ENCODE data around the gene ENTR1.
"Not testable (repeated sequence)": the region's sequence is repeated elsewhere in the genome, so short reads cannot be mapped to it uniquely, and the experiment has no call there.

Gene ENTR1

DNA sequence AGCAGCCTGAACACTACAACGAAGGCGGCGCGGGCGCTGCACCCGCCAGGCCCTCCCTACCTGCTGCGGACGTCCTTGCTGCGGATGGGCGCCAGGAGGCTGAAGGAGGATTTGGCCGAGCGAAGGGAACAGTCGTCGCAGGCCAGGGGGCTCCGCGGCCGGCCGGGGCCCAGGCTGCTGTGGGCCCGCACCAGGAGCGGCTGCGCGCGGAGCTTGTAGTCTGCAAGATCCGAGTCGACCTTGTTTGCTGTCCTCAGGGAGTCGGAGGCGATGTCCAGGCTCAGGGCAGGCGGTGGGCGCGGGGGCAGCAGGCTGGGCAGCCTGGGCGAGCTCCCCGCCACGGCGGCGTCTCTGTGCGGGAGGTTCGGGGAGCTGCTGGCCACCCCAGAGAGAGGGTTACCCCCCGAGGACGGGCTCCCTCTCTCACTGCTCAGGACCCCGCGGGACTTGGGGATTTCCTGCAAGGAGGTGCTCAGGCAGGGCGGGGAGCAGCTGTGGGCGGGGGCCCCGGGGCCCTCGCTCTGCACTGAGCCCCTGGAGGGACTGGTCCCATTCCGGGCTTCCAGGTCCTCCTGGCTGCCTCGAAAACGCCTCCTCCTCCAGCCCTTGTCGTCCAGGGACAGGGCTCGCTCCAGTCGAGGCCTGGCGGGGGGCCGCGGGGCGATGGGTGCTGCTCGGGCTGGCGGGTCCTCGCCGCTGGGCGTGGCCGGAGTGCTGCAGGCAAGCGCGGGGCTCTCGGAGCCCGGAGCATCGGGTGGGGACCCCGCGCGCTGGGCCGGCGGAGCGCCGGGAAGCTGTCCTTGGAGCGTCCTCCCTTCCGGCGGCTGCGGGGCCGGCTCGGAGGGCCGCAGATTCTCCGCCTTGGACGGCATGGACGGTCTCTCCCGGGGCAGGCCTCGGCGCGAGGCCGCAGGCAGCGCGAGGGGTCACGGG, 28.4 kb upstream of the ENTR1 start:
- no peak for DNase-seq (ENCODE audit: low read depth)

DNA sequence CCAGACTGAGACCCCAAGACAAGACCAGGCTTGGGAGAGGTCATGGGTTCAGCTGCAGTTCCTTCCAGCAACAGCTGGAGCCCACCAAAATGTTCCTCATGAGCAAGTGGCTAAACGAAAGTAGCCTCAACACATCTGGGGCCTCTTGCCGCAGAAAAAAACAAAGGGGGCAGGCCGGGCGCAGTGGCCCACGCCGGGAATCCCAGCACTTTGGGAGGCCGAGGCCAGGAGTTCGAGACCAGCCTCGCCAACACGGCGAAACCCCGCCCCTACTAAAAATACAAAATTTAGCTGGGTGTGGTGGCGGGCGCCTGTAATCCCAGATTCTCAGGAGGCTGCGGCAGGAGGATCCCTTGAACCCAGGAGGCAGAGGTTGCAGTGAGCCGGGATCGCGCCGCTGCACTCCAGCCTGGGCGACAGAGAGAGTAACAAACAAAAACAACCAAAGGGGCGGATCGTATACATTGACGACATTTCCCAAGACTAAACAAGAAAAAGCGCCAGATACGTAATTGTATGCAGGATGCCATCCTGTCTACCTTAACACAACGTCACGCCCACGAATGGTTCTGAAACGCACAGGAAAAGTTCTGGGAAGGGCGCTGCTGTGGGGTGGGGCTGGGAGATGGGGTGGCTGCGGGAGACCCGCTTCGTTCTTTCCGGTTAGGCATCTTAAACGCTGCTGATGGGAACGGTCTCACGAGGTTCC, 27.6 kb upstream of the ENTR1 start:
- no peak for DNase-seq (ENCODE audit: low read depth)

DNA sequence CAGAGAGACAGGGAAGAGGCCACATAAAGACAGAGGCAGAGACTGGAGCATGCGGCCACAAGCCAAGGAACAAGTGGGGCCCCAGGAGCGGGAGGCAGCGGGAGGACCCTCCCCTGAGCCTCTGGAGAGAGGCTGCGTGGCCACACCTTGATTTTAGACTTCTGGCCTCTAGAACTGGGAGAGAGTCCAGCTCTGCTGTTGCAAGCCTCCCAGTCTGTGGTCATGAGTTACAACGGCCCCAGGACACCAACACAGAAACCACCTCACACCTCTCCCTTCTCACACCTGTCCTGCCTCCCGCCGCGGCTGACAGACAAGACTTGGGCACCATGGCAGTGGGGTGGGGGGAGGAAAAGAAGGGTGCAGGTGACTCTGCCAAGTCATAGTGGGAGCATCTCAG, 27.0 kb upstream of the ENTR1 start:
- DNase-seq (ENCODE audit: low read depth), result no peak

DNA sequence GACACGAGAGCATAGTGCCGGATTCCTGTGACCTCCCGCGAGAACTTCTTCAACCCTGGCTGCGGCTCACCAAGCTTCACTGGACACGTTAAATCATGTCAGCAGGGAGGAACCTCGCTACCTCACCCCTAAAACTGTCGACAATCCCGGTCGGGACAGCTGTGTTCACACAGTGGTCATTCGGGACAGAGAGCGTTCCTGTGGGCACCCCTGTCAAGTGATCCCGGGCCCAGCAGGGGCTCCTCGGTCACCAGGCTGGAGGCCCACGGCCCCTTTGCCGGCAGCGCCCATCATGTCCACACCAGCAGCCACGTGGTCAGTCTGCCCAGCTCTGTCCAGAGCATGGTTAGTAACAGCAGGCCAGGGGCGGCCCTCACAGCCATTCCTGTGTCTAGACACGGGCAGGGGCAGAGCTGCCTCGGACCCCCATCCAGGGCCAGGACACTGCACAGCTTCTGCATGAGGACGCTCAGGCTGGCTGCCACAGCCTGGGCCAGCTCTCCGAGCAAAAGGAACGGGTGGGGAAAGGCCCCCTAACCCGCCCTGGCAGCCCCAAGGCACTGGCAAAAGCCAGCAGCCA, 25.7 kb upstream of the ENTR1 start:
- no peak for DNase-seq (ENCODE audit: low read depth)

DNA sequence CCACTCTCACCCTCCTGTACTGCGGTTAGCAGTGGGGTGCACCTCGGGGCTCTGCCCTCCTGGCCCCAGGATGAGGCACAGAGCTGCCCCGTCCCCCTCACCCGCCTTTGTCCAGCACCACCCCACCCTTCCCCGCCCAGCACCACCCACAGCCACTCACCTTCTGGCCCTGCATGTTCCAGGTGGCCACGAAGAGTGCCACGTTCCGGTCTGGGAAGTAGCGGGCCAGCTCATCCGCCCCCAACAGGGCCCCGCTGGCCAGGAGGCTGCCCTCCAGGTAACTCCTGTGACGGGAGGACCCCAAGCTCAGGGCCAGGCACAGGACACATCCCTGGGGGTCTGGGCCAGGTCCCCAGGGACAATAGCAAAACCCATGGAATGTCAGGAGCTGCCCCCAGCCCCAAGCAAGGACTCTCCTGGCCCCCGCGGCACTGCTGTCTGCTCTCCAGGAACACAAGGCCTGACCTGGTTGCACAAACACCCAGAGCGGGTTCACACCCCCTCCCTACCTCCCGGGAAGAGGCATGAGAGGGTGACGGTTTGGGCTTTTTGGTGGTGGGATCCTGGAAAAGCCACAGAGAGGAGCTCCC, 24.3 kb upstream of the ENTR1 start:
- no peak for DNase-seq (ENCODE audit: low read depth)

DNA sequence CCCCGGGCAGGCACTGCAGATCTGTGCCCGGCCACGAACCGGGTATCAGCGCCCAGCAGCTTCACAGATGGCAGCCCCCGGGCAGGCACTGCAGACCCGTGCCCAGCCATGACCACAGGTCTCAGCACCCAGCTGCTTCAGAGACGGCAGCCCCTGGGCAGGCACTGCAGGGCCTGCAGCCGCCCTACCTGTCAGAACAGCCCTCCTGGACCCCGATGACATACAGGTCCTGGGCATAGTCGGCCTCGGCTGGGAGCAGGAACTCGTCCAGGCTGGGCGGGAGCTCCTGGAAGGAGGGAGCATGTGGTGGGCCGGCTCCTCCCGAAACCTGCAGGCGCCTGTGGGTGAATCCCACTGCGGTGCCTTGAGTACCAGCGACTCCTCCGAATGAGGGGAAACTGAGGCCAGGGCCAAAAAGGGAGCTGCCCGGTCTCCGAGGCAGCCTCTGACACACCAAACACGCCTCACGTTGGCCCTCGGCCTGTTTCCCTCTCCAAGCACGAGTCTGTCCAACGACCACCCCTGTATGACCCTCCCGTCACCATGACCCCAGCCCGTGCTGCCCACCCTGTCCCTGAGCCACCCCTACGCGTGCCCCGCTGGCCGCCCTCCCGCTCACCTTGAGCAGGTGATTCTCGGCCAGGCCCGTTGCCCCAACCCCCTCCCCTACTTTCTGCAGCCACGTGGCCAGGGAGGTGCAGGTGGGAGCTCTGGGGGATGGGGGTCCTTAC, 23.6 kb upstream of the ENTR1 start:
- DNase-seq (ENCODE audit: low read depth), result no peak

DNA sequence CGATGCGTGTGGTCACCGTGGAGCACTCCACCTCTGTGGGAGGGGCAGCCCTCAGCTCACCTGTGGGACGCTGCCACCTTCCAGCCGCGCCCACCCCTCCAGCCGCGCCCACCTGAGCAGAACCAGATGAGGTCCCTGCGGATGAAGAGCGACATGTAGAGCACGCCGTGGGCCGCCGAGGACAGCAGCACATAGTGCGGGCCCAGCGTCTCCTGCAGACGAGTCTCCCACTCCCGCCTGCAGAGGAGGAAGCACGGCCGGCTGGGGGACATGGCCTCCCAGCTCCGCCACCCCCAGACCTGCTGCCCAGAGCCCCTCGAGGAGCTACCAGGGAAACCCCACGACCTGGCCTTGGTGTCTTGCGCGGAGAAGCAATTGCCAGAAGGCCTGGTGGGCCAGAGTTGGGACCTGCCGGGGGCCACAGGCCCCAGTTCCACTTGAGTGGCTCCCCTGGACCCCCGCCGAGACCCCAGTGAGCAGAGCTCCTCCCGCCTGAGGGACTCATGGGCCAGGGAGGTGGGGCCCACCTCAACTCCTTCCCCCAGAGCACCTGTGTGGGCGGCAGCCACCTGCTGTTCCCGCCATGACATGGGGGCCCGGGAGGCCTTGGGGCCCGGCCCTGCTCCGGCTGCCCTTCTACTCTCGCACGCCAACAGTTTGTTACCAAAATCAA, 22.8 kb upstream of the ENTR1 start:
- DNase-seq (ENCODE audit: low read depth), result no peak

DNA sequence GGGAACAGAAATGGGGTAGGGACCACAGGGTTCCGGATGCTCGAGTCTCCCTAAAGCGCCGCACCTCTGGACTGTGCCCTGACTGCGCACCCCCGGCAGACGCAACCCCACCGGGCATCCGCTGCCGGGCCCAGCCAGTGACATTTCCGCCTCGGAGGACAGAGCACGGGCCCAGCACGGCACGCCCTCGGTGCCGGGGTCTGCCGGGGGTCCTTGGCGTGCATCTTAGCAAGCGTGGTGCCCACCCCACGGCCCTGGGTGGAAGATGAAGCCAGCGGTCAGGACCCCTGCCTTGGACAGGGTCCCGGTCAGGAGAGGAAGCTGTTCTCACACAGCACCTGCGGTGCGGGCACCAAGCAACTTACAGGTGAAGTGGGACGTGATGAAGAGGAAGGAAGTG, 22.2 kb upstream of the ENTR1 start:
- no peak for DNase-seq (ENCODE audit: low read depth)

DNA sequence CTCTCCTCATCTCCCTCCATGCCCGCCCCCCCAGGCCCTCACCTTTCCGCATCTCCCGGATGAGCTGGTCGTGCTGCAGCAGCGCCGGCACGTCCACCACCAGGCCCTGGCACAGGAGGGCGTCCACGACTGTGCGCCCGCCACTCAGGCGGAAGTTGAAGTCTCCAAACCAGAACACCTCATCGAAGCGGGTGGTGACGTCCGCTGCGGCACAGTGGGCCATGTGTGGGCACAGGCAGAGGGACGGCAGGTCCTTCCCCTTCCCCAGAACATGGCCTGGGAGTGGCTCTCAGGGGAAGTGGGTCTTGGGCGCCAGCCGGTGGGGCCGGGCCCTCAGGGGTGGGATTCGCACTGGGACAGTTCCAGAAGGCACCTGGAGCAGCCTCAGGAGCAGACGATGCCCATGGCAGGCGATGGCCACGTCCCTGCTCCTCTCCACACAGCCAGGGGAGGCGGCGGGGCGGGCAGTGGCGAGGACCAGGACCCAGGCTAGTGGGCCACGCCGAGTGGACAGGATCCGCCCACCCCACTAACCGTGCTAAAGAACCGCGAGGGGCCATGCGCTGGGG, 21.5 kb upstream of the ENTR1 start:
- DNase-seq (ENCODE audit: low read depth), result no peak

DNA sequence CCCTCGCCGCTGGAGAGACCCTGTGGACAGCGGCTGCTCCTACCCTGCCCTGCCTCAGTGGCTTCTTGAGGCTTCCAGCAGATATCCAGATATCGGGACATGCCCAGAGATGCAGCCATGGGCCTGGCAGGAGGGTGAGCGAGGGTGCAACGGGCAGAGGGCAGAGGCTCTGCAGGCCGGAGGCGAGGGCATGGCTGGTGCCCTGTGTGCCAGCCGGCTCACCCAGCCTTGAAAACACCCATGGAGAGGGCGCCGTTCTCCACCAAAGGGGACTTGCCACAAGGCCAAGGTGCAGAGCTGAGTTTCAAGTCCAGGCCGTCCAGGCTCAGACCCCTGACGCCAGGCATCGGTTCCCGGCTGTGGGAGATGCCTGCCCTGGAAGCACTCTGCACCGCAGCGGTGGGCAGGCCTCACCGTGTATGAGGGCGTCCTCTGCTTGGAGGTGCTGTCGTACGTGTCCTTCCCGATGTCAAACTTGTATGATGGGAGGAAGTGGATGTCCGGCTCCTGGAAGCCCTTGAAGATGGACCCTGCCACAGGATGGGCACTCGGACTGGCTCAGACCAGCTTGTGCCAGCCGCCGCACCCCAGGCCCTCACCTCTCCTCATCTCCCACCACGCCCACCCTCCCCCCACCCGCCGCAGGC, 20.3 kb upstream of the ENTR1 start:
- no peak for DNase-seq (ENCODE audit: low read depth)

DNA sequence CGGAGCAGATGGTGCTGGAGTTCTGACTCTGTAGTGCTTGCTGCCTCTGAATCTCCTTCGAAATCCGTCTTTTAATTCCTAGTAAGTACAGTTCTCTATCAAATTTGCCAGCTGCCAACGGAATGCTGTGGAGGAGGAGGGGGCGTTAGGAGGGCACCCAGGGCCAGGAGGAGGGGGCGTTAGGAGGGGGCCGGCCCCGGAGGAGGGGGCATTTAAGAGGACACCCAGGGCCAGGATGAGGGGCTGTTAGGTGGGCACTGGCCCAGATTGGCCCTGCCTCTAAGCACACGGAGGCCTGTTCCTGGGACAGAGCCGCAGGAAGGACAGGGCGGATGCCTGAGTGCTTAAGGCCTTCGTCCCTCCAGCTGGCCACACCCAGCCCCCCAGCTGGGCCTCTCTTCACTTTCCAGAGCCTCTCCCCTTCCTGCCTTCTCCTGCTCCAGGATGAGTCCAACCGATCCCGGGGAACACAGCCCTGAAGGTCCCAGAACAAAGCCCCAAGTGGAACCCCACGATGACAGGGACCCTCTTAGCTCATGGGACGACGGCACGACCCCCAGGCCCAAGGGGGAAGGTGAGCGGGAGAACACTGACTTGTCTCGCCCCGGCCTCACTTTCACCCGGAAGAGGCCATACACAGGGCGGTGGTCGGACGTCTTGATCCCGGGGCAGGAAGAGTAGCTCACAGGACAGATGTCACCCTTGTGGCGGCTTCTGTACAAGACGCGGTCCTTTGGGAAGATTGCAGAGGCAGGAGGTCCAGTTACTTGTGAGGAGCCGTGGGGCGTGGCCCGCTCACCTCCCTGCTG, 19.5 kb upstream of the ENTR1 start:
- DNase-seq (ENCODE audit: low read depth), result no peak

DNA sequence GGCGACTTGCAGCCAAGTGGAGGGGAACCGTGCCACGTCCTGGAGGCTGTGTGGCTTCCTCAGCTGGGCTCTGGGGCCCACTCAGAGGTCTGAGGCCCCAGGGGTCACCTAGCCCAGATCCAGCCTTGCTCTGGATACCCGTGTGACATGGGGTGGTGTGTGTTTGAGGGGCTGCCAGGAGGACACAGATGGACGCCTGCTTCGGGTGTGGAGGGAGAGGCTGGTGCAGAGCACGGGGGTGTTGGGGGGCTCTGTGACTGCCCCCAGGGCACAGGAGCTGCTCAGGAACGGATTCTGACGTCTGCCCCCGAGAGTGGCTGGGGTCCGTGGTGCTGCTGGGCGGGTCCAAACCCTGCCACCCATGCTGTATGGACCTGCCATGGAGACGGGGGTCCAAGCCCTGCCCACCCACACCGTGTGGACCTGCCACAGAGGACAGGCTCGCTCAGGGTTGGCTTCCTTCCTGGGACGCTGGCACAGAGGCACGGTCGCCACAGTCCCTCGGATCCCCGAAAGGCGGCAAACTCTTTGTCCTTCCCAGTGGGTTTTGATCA, 18.7 kb upstream of the ENTR1 start:
- no peak for DNase-seq (ENCODE audit: low read depth)

DNA sequence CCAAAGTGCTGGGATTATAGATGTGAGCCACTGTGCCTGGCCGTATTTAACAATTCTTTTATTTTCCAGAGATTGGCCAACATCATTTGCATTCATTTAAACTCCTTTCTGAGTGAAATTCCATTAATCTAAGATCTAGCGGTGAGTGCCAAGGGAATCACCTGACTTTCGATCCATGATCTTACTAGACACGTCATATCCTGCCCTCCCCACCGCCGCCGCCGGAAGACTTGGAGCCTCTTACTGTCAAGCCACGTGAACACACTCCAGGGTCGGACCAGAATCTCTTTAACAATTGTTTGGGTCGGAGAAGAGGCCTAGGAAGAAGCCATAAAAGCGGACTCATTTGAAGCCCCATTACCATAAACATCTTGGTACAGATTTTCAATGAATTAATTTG, 16.4 kb upstream of the ENTR1 start:
- no peak for DNase-seq (ENCODE audit: low read depth)

DNA sequence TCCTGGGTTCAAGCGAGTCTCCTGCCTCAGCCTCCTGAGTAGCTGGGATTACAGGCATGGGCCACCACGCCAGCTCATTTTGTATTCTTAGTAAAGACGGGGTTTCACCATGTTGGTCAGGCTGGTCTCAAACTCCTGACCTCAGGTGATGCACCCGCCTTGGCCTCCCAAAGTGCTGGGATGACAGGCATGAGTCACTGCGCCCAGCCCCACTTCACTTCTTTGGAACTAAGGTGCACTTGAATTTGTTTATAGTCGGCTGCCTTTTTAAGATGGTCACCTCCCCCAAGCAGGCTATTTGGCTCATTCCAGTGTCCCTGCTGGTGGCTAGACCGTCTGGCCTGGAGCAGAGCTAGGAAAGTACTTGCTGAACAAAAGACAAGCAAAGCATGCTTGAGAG, 15.0 kb upstream of the ENTR1 start:
- not testable (repeated sequence) for DNase-seq (ENCODE audit: low read depth)

DNA sequence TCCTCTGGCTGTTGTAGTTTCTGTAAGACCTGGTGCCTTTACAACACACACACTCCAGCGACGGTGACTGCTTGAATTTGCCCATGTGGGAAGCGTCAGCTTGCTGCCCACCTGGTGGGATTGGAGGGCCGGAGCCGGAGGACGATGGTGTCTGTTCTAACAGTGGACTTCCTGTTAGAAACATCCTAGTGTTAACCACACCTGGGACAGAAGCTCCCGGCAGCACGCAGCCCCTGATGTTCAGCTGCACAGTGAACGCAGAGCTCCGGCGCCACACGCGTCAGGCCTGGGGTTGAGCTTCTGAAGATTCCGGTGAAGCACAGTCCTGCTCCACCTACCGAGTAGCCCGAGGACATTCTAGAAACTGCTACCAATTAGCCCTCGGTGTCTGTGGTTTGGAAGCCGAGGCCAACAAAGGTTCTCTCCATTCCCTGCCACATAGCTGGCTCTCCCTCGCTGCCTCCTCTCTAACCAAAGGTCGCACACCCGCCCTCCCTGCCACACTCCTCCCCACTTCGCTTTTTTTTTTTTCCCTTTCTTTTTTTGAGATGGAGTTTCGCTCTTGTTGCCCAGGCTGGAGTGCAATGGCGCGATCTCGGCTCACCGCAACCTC, 14.4 kb upstream of the ENTR1 start:
- no peak for DNase-seq (ENCODE audit: low read depth)

DNA sequence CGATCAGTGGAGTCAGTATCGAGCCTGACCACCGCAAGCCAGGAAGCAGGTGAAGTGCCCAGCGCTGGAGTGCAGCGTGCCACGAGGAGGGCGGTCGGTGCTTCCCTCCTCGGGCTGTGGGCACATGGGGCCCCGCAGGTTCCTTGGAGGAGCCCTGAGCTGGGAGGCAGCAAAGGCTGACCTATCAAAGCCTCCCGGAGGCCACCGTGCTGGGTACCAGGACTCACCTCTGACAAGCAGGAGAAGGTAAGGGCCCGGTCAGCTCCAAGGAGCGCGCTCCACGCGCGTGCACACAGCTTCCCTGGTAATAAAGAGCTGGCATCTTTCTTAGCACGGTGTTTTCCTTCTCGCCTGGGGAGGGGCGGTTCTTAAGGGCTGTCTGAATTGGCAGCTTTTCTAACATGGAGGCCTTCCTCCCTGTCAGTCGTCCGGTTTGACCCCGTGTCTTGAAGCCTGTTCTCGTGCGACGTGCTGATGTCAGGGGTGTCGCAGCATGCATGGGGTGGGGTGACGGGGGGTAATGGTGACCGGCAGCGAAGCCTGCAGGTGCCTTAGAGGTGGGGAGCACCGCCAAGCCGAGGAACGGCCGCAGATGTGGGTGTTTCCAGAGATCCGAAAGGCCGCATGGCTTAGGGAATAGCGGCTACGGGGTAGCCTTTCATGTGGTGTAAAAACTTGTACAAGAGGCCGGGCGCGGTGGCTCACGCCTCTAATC, 13.2 kb upstream of the ENTR1 start:
- no peak for DNase-seq (ENCODE audit: low read depth)

DNA sequence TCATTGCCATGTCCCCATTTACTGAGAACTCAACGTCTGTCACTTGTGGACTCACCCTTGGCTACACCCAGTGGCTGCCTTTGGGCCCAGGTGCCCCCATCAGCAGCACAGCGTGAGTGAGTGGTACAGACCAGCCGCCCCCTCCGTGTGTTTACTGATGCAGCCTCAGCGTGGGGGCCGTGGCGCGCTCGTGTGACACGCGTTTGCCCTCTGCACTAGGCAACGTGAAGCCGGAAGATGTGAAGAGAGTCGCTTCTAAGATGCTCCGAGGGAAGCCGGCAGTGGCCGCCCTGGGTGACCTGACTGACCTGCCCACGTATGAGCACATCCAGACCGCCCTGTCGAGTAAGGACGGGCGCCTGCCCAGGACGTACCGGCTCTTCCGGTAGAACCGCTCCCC, 12.5 kb upstream of the ENTR1 start:
- DNase-seq (ENCODE audit: low read depth), result no peak

DNA sequence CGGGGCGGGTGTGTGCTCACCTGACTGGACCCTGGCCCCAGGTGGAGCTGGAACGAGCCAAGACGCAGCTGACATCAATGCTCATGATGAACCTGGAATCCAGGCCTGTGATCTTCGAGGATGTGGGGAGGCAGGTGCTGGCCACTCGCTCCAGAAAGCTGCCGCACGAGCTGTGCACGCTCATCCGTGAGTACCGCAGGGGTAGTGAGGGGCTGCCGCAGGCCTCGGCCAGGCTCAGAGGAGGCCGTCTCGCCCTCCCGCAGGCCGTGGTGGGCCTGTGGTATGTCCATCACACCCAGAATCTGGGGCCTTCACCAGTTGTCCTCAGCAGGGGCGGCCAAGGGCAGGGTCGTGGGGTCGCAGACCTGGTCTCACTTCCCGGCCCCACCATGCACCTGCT, 11.4 kb upstream of the ENTR1 start:
- no peak for DNase-seq (ENCODE audit: low read depth)
